ENCODE results near the gene WDR4.

- no peak for TF ChIP-seq CTCF (IDR thresholded peaks at IDR 0.05)
- no peak for TF ChIP-seq POLR2A (IDR thresholded peaks at IDR 0.05)
Observed at GRCh38 chr21:42858957-42859890, 20.1 kb downstream of the WDR4 start.
